ENCODE data around the gene RSBN1L.

DNA sequence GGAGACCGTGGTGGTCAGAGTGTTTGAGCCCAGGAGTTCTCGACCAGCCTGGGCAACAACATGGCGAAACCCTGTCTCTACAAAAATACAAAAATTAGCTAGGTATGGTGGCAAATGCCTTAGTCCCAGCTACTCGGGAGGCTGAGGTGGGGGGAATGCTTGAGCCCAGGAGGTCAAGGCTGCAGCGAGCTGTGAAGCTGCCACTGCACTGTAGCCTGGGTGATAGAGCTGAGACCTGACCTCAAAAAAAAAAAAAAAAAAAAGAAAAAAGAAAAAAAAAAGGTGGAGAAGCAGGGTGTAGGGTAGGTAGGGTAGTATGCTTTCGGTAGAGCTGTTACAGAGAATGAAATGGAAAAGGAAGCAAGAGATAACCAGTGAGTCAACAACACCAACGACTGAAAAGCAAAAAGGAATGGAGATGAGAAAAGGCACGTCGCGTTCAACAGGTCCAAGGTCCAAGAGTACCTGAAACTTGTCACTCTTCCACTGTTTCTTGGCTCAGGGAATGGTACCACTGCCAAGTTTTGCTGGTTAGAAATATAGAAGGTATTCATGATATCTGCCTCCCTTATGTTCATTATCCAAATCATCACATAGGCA is 4.3 kb upstream of the RSBN1L start:
- TF ChIP-seq SIN3A (IDR thresholded peaks at IDR 0.05; ENCODE audit: borderline replicate concordance, insufficient read depth, low read depth, low read length), result no peak
- TF ChIP-seq, protein P1, sequence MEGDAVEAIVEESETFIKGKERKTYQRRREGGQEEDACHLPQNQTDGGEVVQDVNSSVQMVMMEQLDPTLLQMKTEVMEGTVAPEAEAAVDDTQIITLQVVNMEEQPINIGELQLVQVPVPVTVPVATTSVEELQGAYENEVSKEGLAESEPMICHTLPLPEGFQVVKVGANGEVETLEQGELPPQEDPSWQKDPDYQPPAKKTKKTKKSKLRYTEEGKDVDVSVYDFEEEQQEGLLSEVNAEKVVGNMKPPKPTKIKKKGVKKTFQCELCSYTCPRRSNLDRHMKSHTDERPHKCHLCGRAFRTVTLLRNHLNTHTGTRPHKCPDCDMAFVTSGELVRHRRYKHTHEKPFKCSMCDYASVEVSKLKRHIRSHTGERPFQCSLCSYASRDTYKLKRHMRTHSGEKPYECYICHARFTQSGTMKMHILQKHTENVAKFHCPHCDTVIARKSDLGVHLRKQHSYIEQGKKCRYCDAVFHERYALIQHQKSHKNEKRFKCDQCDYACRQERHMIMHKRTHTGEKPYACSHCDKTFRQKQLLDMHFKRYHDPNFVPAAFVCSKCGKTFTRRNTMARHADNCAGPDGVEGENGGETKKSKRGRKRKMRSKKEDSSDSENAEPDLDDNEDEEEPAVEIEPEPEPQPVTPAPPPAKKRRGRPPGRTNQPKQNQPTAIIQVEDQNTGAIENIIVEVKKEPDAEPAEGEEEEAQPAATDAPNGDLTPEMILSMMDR (IDR thresholded peaks at IDR 0.05), result no peak

All from Panc1 (cell line).